ENCODE results near the gene ROBO3. TPM values are rescaled to one million over a fixed set of nuclear protein-coding genes. Genes with fewer than 3 reads are reported as not detected.

ROBO3 gene
- total RNA-seq, 2 experiments from 2014 or later, result 10.3 to 11.8 TPM

- ChIA-PET POLR2A (no interaction called here), CTCF (no interaction called here)
Measured at GRCh38 chr11:124886978-124887666, 21.9 kb downstream of the ROBO3 start.

GRCh38 chr11:124887667-124888013 lies 22.4 kb downstream of the ROBO3 start:
- ChIA-PET POLR2A (no interaction called here), CTCF (interaction anchor here (0.9 kb wide), 1 partner anchor 74 kb away, joined by 3 read pairs; no protein-coding TSS in a partner anchor)

- POLR2A ChIA-PET, result no interaction called here
- CTCF ChIA-PET, result no interaction called here
Measured at GRCh38 chr11:124889191-124890091, 24.2 kb downstream of the ROBO3 start.

- POLR2A ChIA-PET, result no interaction called here
- CTCF ChIA-PET, result interaction anchor here (0.9 kb wide), 1 partner anchor 24 kb away, joined by 3 read pairs; no protein-coding TSS in a partner anchor
Measured at GRCh38 chr11:124890151-124890550, 24.9 kb downstream of the ROBO3 start.

- ChIA-PET POLR2A (no interaction called here), CTCF (interaction anchor here (0.9 kb wide), 1 partner anchor 24 kb away, joined by 3 read pairs; no protein-coding TSS in a partner anchor)
Measured at GRCh38 chr11:124890683-124891372, 25.6 kb downstream of the ROBO3 start.

GRCh38 chr11:124891373-124891861 lies 26.2 kb downstream of the ROBO3 start:
- ChIA-PET POLR2A (no interaction called here), CTCF (no interaction called here)

- CTCF ChIA-PET, result no interaction called here
- POLR2A ChIA-PET, result no interaction called here
Measured at GRCh38 chr11:124892146-124892545, 26.9 kb downstream of the ROBO3 start.

GRCh38 chr11:124892750-124893454 lies 27.7 kb downstream of the ROBO3 start:
- POLR2A ChIA-PET, result no interaction called here
- CTCF ChIA-PET, result no interaction called here

GRCh38 chr11:124893781-124894401 lies 28.7 kb downstream of the ROBO3 start:
- CTCF ChIA-PET, result no interaction called here
- POLR2A ChIA-PET, result no interaction called here

GRCh38 chr11:124894606-124895430 lies 29.6 kb downstream of the ROBO3 start:
- POLR2A ChIA-PET, result no interaction called here
- CTCF ChIA-PET, result no interaction called here

GRCh38 chr11:124895471-124895971 lies 30.3 kb downstream of the ROBO3 start:
- CTCF ChIA-PET, result no interaction called here
- POLR2A ChIA-PET, result no interaction called here

GRCh38 chr11:124896071-124896750 lies 31.0 kb downstream of the ROBO3 start:
- CTCF ChIA-PET, result interaction anchor here (0.6 kb wide), 1 partner anchor 219 kb away, joined by 3 read pairs; no protein-coding TSS in a partner anchor
- POLR2A ChIA-PET, result no interaction called here

GRCh38 chr11:124896821-124897391 lies 31.7 kb downstream of the ROBO3 start:
- CTCF ChIA-PET, result interaction anchor here (0.6 kb wide), 1 partner anchor 218 kb away, joined by 3 read pairs; no protein-coding TSS in a partner anchor
- POLR2A ChIA-PET, result no interaction called here

GRCh38 chr11:124897674-124898262 lies 32.5 kb downstream of the ROBO3 start, which contains the start of gene ROBO4:
Gene ROBO4 (minus strand): TSS chr11:124897865. CDS start chr11:124897795, 70 bp downstream.
- ChIA-PET POLR2A (no interaction called here), CTCF (no interaction called here)

- ChIA-PET CTCF (interaction anchor here (0.6 kb wide), 1 partner anchor 62 kb away, joined by 4 read pairs; no protein-coding TSS in a partner anchor), POLR2A (interaction anchor here (1.0 kb wide), 1 partner anchor 55 kb away, joined by 3 read pairs; no protein-coding TSS in a partner anchor)
Measured at GRCh38 chr11:124898263-124898680, 33.0 kb downstream of the ROBO3 start.

- ChIA-PET CTCF (interaction anchor here (0.6 kb wide), 1 partner anchor 62 kb away, joined by 4 read pairs; no protein-coding TSS in a partner anchor), POLR2A (interaction anchor here (1.0 kb wide), 1 partner anchor 55 kb away, joined by 3 read pairs; no protein-coding TSS in a partner anchor)
Measured at GRCh38 chr11:124898711-124899110, 33.5 kb downstream of the ROBO3 start.
